Measurements from ENCODE around the gene NPIPA5.
"Not testable (repeated sequence)": the region's sequence is repeated elsewhere in the genome, so short reads cannot be mapped to it uniquely, and the experiment has no call there.

The NPIPA5 gene

GRCh38 chr16:15401972-15402371 lies 23.9 kb upstream of the NPIPA5 start:
- Histone ChIP-seq H3K36me3 (ENCODE audit: control insufficient read depth, insufficient read depth, low read length) (no peaks in the 10 kb centered on the region), H3K27me3 (replicated peaks; ENCODE audit: control insufficient read depth, insufficient read depth, low read length) (no peaks in the 10 kb centered on the region), H3K4me3 (replicated peaks; ENCODE audit: low read depth, low read length) (no peak overlapping the region)
- no peak for TF ChIP-seq CTCF (IDR thresholded peaks at IDR 0.05; ENCODE audit: insufficient read depth, low read length, poor library complexity, severe bottlenecking)
- no peak for DNase-seq (ENCODE audit: extremely low read depth, insufficient read length)

GRCh38 chr16:15400314-15400713 lies 22.2 kb upstream of the NPIPA5 start:
- not testable (repeated sequence) for H3K27me3 ChIP-seq (replicated peaks; ENCODE audit: control insufficient read depth, insufficient read depth, low read length); H3K36me3 ChIP-seq (ENCODE audit: control insufficient read depth, insufficient read depth, low read length); DNase-seq (ENCODE audit: extremely low read depth, insufficient read length); H3K4me3 ChIP-seq (replicated peaks; ENCODE audit: low read depth, low read length)

GRCh38 chr16:15399317-15399716 lies 21.2 kb upstream of the NPIPA5 start:
- DNase-seq (ENCODE audit: extremely low read depth, insufficient read length): no peak
- H3K36me3 ChIP-seq (ENCODE audit: control insufficient read depth, insufficient read depth, low read length): no peaks in the 10 kb centered on the region
- no peak overlapping the region for H3K4me3 ChIP-seq (replicated peaks; ENCODE audit: low read depth, low read length)
- H3K27me3 ChIP-seq (replicated peaks; ENCODE audit: control insufficient read depth, insufficient read depth, low read length): no peaks in the 10 kb centered on the region
- TF ChIP-seq CTCF (IDR thresholded peaks at IDR 0.05; ENCODE audit: insufficient read depth, low read length, poor library complexity, severe bottlenecking): no peak

- no peak for DNase-seq (ENCODE audit: extremely low read depth, insufficient read length)
- H3K36me3 ChIP-seq (ENCODE audit: control insufficient read depth, insufficient read depth, low read length): no peaks in the 10 kb centered on the region
- no peak for TF ChIP-seq CTCF (IDR thresholded peaks at IDR 0.05; ENCODE audit: insufficient read depth, low read length, poor library complexity, severe bottlenecking)
- H3K27me3 ChIP-seq (replicated peaks; ENCODE audit: control insufficient read depth, insufficient read depth, low read length): no peaks in the 10 kb centered on the region
- no peak overlapping the region for H3K4me3 ChIP-seq (replicated peaks; ENCODE audit: low read depth, low read length)
Measured at GRCh38 chr16:15398618-15399316, 20.7 kb upstream of the NPIPA5 start.

- Histone ChIP-seq H3K36me3 (ENCODE audit: control insufficient read depth, insufficient read depth, low read length) (no peaks in the 10 kb centered on the region), H3K4me3 (replicated peaks; ENCODE audit: low read depth, low read length) (no peak overlapping the region), H3K27me3 (replicated peaks; ENCODE audit: control insufficient read depth, insufficient read depth, low read length) (no peaks in the 10 kb centered on the region)
- no peak for DNase-seq (ENCODE audit: extremely low read depth, insufficient read length)
- TF ChIP-seq CTCF (IDR thresholded peaks at IDR 0.05; ENCODE audit: insufficient read depth, low read length, poor library complexity, severe bottlenecking): no peak
Measured at GRCh38 chr16:15396948-15397594, 19.0 kb upstream of the NPIPA5 start.

- DNase-seq (ENCODE audit: extremely low read depth, insufficient read length); H3K27me3 ChIP-seq (replicated peaks; ENCODE audit: control insufficient read depth, insufficient read depth, low read length); H3K36me3 ChIP-seq (ENCODE audit: control insufficient read depth, insufficient read depth, low read length); H3K4me3 ChIP-seq (replicated peaks; ENCODE audit: low read depth, low read length): not testable (repeated sequence)
Measured at GRCh38 chr16:15396509-15396829, 18.4 kb upstream of the NPIPA5 start.

- H3K4me3 ChIP-seq (replicated peaks; ENCODE audit: low read depth, low read length); H3K36me3 ChIP-seq (ENCODE audit: control insufficient read depth, insufficient read depth, low read length); H3K27me3 ChIP-seq (replicated peaks; ENCODE audit: control insufficient read depth, insufficient read depth, low read length): not testable (repeated sequence)
- peak; percentile 6 for DNase-seq (ENCODE audit: extremely low read depth, insufficient read length)
Measured at GRCh38 chr16:15395631-15396508, 17.8 kb upstream of the NPIPA5 start, which contains the start of gene MPV17L. Gene MPV17L (plus strand): TSS chr16:15395754. CDS start chr16:15395898, 144 bp downstream.

GRCh38 chr16:15393025-15393424 lies 14.9 kb upstream of the NPIPA5 start:
- H3K36me3 ChIP-seq (ENCODE audit: control insufficient read depth, insufficient read depth, low read length); DNase-seq (ENCODE audit: extremely low read depth, insufficient read length); H3K27me3 ChIP-seq (replicated peaks; ENCODE audit: control insufficient read depth, insufficient read depth, low read length); H3K4me3 ChIP-seq (replicated peaks; ENCODE audit: low read depth, low read length): not testable (repeated sequence)

- DNase-seq (ENCODE audit: extremely low read depth, insufficient read length); H3K36me3 ChIP-seq (ENCODE audit: control insufficient read depth, insufficient read depth, low read length); H3K4me3 ChIP-seq (replicated peaks; ENCODE audit: low read depth, low read length); H3K27me3 ChIP-seq (replicated peaks; ENCODE audit: control insufficient read depth, insufficient read depth, low read length): not testable (repeated sequence)
Measured at GRCh38 chr16:15389916-15390315, 11.8 kb upstream of the NPIPA5 start.
